ENCODE data around the gene PCNX1. TPM values are rescaled to one million over a fixed set of nuclear protein-coding genes. Genes with fewer than 3 reads are reported as not detected.

The PCNX1 gene
- polyA plus RNA-seq, 1 experiment = 33.2 TPM

- TF ChIP-seq, protein P1, sequence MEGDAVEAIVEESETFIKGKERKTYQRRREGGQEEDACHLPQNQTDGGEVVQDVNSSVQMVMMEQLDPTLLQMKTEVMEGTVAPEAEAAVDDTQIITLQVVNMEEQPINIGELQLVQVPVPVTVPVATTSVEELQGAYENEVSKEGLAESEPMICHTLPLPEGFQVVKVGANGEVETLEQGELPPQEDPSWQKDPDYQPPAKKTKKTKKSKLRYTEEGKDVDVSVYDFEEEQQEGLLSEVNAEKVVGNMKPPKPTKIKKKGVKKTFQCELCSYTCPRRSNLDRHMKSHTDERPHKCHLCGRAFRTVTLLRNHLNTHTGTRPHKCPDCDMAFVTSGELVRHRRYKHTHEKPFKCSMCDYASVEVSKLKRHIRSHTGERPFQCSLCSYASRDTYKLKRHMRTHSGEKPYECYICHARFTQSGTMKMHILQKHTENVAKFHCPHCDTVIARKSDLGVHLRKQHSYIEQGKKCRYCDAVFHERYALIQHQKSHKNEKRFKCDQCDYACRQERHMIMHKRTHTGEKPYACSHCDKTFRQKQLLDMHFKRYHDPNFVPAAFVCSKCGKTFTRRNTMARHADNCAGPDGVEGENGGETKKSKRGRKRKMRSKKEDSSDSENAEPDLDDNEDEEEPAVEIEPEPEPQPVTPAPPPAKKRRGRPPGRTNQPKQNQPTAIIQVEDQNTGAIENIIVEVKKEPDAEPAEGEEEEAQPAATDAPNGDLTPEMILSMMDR (IDR thresholded peaks at IDR 0.05; ENCODE audit: insufficient read depth, low read depth, low read length) = no peak
- H3K36me3 ChIP-seq (ENCODE audit: control insufficient read depth, insufficient read depth, low read length) = no peaks in the 10 kb centered on the region
- CTCF ChIA-PET = interaction anchor here (0.8 to 2.9 kb wide), 4 partner anchors 11 to 22 kb away, joined by 3 to 13 read pairs (median 3); partner anchors contain the start of gene PCNX1
- POLR2A ChIA-PET = interaction anchor here (0.6 kb wide), 1 partner anchor 10 kb away, joined by 4 read pairs; no protein-coding TSS in a partner anchor
- no peak for DNase-seq (ENCODE audit: low read depth)
- H3K27me3 ChIP-seq (ENCODE audit: control insufficient read depth, insufficient read depth, low read length) = no peaks in the 10 kb centered on the region
- no peak overlapping the region for H3K4me3 ChIP-seq (ENCODE audit: low read depth, low read length)
Observed at GRCh38 chr14:70890826-70891659, 16.2 kb upstream of the PCNX1 start.

- ChIA-PET CTCF (interaction anchor here (1.1 kb wide), 1 partner anchor 10 kb away, joined by 3 read pairs; no protein-coding TSS in a partner anchor), POLR2A (no interaction called here)
- H3K4me3 ChIP-seq (ENCODE audit: low read depth, low read length) = no peak overlapping the region
- no peak for DNase-seq (ENCODE audit: low read depth)
- TF ChIP-seq, protein P1 (IDR thresholded peaks at IDR 0.05; ENCODE audit: insufficient read depth, low read depth, low read length) = no peak
- no peaks in the 10 kb centered on the region for H3K27me3 ChIP-seq (ENCODE audit: control insufficient read depth, insufficient read depth, low read length)
- no peaks in the 10 kb centered on the region for H3K36me3 ChIP-seq (ENCODE audit: control insufficient read depth, insufficient read depth, low read length)
Observed at GRCh38 chr14:70891737-70892136, 15.5 kb upstream of the PCNX1 start.

GRCh38 chr14:70893062-70893845, 14.0 kb upstream of the PCNX1 start:
- TF ChIP-seq, protein P1 (IDR thresholded peaks at IDR 0.05; ENCODE audit: insufficient read depth, low read depth, low read length) = no peak
- no peaks in the 10 kb centered on the region for H3K36me3 ChIP-seq (ENCODE audit: control insufficient read depth, insufficient read depth, low read length)
- no peak for DNase-seq (ENCODE audit: low read depth)
- H3K4me3 ChIP-seq (ENCODE audit: low read depth, low read length) = no peak overlapping the region
- CTCF ChIA-PET = interaction anchor here (1.2 to 1.7 kb wide), 4 partner anchors 12 to 64 kb away, joined by 3 to 5 read pairs (median 4); partner anchors contain the start of gene PCNX1
- no peaks in the 10 kb centered on the region for H3K27me3 ChIP-seq (ENCODE audit: control insufficient read depth, insufficient read depth, low read length)
- POLR2A ChIA-PET = no interaction called here

DNA sequence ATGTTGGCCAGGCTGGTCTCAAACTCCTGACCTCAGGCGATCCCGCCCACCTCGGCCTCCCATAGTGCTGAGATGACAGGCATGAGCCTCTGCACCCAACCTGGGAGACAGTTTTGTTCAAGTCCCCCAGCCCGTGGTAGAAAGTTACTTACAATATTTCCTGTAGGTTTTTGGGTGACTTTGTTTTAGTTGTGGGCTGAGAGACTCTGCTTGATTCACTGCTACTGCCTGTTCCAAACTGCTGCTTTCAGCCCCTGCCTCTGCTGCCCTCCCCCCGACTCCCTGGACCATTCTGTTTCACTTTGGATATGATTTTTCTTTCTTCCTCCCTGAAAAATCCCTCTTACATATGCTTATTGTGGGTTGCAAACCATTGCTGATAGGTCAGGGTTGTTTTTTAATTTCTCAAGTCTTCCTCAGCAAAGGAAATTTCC, 13.4 kb upstream of the PCNX1 start:
- Histone ChIP-seq H3K36me3 (ENCODE audit: control insufficient read depth, insufficient read depth, low read length) (no peaks in the 10 kb centered on the region), H3K27me3 (ENCODE audit: control insufficient read depth, insufficient read depth, low read length) (no peaks in the 10 kb centered on the region), H3K4me3 (ENCODE audit: low read depth, low read length) (no peak overlapping the region)
- ChIA-PET CTCF (interaction anchor here (1.2 to 1.7 kb wide), 3 partner anchors 11 to 64 kb away, joined by 3 to 5 read pairs (median 4); partner anchors contain the start of gene PCNX1), POLR2A (no interaction called here)
- no peak for DNase-seq (ENCODE audit: low read depth)
- TF ChIP-seq, protein P1 (IDR thresholded peaks at IDR 0.05; ENCODE audit: insufficient read depth, low read depth, low read length) = no peak

DNA sequence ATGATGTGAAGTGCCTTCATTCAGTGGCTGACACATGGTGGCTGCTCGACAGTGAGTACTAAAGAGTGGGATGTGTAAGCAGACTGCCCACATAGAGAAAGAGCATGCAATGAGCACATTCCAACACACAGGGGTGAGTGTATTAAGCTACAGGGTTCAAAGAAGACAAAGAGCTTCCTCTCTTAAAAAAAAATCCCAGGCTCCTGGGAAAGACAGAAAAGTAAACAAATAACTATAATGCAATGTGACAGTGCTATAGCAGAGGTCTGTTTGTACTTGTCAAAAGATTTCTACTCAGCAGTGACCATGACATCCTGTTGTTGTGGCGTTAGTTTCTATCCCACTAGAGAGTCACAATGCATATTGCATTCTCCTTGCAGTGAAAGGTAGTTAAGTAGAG, 12.4 kb upstream of the PCNX1 start:
- CTCF ChIA-PET = interaction anchor here (1.7 kb wide), 1 partner anchor 10 kb away, joined by 5 read pairs; no protein-coding TSS in a partner anchor
- Histone ChIP-seq H3K27me3 (ENCODE audit: control insufficient read depth, insufficient read depth, low read length) (no peaks in the 10 kb centered on the region), H3K4me3 (ENCODE audit: low read depth, low read length) (no peak overlapping the region), H3K36me3 (ENCODE audit: control insufficient read depth, insufficient read depth, low read length) (no peaks in the 10 kb centered on the region)
- TF ChIP-seq, protein P1 (IDR thresholded peaks at IDR 0.05; ENCODE audit: insufficient read depth, low read depth, low read length) = no peak
- POLR2A ChIA-PET = no interaction called here
- DNase-seq (ENCODE audit: low read depth) = no peak
